ENCODE measurements around the gene NEK10.

GRCh38 chr3:27160779-27161287, 208.3 kb downstream of the NEK10 start:
- TF ChIP-seq CTCF (conservative IDR thresholded peaks at IDR 0.05; ENCODE audit: low read depth, low read length), result no peak
- TF ChIP-seq EZH2 (IDR thresholded peaks at IDR 0.05; ENCODE audit: borderline replicate concordance, low read depth, low read length, poor library complexity, severe bottlenecking), result no peak
